ENCODE measurements around the gene RIMS3. TPM values are rescaled to one million over a fixed set of nuclear protein-coding genes. Genes with fewer than 3 reads are reported as not detected.

Gene RIMS3
- polyA plus RNA-seq, 1 donor from 2014 or later = 31.6 TPM

Other genes starting within 250 kb of the RIMS3 start
- 18.2 and 21.6 TPM in 2 replicates for gene ZFP69B, start 215.2 kb downstream of the RIMS3 start, polyA plus RNA-seq
- 11.6 and 12.3 TPM in 2 replicates for gene ZFP69, start 188.4 kb downstream of the RIMS3 start, polyA plus RNA-seq
- gene EXO5, start 156.9 kb downstream of the RIMS3 start, polyA plus RNA-seq = 7.9 and 14.1 TPM in 2 replicates
- 10.5 and 15.8 TPM in 2 replicates for gene ZNF684, start 134.0 kb downstream of the RIMS3 start, polyA plus RNA-seq
- gene NFYC, start 26.0 kb upstream of the RIMS3 start, polyA plus RNA-seq = 66.0 and 78.8 TPM in 2 replicates
- 0.86 TPM in 1 of 2 replicates, not detected in the other for gene KCNQ4, start 118.1 kb upstream of the RIMS3 start, polyA plus RNA-seq
- gene CITED4, start 196.7 kb upstream of the RIMS3 start, polyA plus RNA-seq = 2.6 and 4.8 TPM in 2 replicates

All from neural cell (in vitro differentiated cells).